ENCODE data around the gene VAMP4. TPM values are rescaled to one million over a fixed set of nuclear protein-coding genes. Genes with fewer than 3 reads are reported as not detected.
"Not testable (repeated sequence)": the region's sequence is repeated elsewhere in the genome, so short reads cannot be mapped to it uniquely, and the experiment has no call there.

Gene VAMP4
- total RNA-seq, 1 experiment from 2014 or later = 4.2 TPM

DNA sequence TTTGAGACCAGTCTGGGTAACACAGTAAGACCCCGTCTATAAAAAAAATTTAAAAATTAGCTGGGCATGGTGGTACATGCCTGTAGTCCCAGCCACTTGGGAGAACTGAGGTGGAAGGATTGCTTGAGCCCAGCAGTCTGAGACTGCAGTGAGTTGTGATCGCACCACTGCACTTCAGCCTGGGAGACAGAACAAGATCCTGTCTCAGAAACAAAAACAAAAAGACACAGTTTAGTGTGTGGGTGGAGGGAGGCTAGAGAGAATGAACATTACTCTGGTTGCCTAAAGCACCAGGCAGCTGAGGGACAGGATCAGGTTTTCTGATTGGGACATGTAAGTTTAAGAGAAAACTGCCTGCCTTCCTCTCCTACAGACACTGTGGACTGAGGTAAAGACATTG lies 42.3 kb downstream of the VAMP4 start:
- H3K4me1 Mint-ChIP-seq = peaks cover 3 to 4% of the 10 kb centered on the region in 2 experiments; a peak in 3 of 4 replicates
- H2BK5ac ChIP-seq (ENCODE audit: insufficient read length, low read length) = no peak overlapping the region
- no peak overlapping the region for H2AFZ ChIP-seq (ENCODE audit: low read length)
- H3K23ac ChIP-seq (ENCODE audit: insufficient read length, low read depth, low read length) = no peak overlapping the region
- H3K4me1 ChIP-seq (ENCODE audit: insufficient read depth, low read length) = no peaks in the 10 kb centered on the region
- no peak for TF ChIP-seq CTCF (conservative IDR thresholded peaks at IDR 0.05)
- H3K18ac ChIP-seq (ENCODE audit: insufficient read length, low read depth, low read length) = no peak overlapping the region
- no peak overlapping the region for H3T11ph ChIP-seq (ENCODE audit: low read length)
- H3K4me3 Mint-ChIP-seq = no peak overlapping the region
- no peak overlapping the region for H3K27ac ChIP-seq (ENCODE audit: insufficient read length, low read depth, low read length)
- H3K79me2 ChIP-seq (ENCODE audit: insufficient read depth, low read length) = no peaks in the 10 kb centered on the region
- no peak overlapping the region for H4K5ac ChIP-seq (ENCODE audit: insufficient read length, low read depth, low read length)
- no peak overlapping the region for H3K4me2 ChIP-seq (ENCODE audit: insufficient read depth, insufficient read length, low read length)
- peaks cover 18 to 25% of the 10 kb centered on the region in 2 experiments for H3K9me3 Mint-ChIP-seq
- no CpG with 5 or more reads among the region's 2 CpGs for WGBS (ENCODE audit: extremely low coverage, insufficient read length, low lambda C conversion rate)
- H3K27ac Mint-ChIP-seq = no peak overlapping the region
- H2BK15ac ChIP-seq (ENCODE audit: low read depth, low read length) = no peak overlapping the region
- no peak overlapping the region for H3K4ac ChIP-seq (ENCODE audit: low read depth, low read length)
- peaks cover 11 to 17% (median 13%) of the 10 kb centered on the region in 3 experiments for H3K36me3 Mint-ChIP-seq (ENCODE audit: insufficient read depth in 1 of 3, low read depth in 3 of 3)
- DNase-seq = no peak
- H2BK120ac ChIP-seq (ENCODE audit: low read depth, low read length, poor library complexity, severe bottlenecking) = no peak overlapping the region
- H2BK12ac ChIP-seq (ENCODE audit: insufficient read length, low read depth, low read length) = no peak overlapping the region
- no peak overlapping the region for H3K56ac ChIP-seq (ENCODE audit: insufficient read length, low read depth, low read length)
- no peaks in the 10 kb centered on the region for H3K27me3 ChIP-seq (ENCODE audit: insufficient read depth, low read length)
- H4K91ac ChIP-seq (ENCODE audit: insufficient read length, low read depth, low read length) = no peak overlapping the region
- H3K27me3 Mint-ChIP-seq (ENCODE audit: low read depth) = peaks cover 1% of the 10 kb centered on the region
- no peak overlapping the region for H3K14ac ChIP-seq (ENCODE audit: insufficient read depth, low read length)
- H2AK5ac ChIP-seq (ENCODE audit: insufficient read length, low read length) = no peak overlapping the region
- no peaks in the 10 kb centered on the region for H3K79me1 ChIP-seq (ENCODE audit: insufficient read depth, low read depth, low read length, poor library complexity, severe bottlenecking)
- H3K9ac ChIP-seq (ENCODE audit: extremely low read depth, insufficient read length, low read length) = no peak overlapping the region
- no peaks in the 10 kb centered on the region for H4K20me1 ChIP-seq (ENCODE audit: control insufficient read depth, insufficient read depth, insufficient read length)
- H4K8ac ChIP-seq (replicated peaks; ENCODE audit: insufficient read length, low read depth, low read length) = no peak overlapping the region
- H3K9me3 ChIP-seq (ENCODE audit: control insufficient read depth, low read depth, low read length) = peaks cover 8% of the 10 kb centered on the region
- H2BK20ac ChIP-seq (ENCODE audit: low read depth, low read length, poor library complexity, severe bottlenecking) = no peak overlapping the region
- no peaks in the 10 kb centered on the region for H3K23me2 ChIP-seq (ENCODE audit: insufficient read length, low read depth, low read length, poor library complexity, severe bottlenecking)

GRCh38 chr1:171695772-171696171 lies 46.1 kb downstream of the VAMP4 start:
- H3K4me3 Mint-ChIP-seq; H3K9me3 ChIP-seq (ENCODE audit: control insufficient read depth, low read depth, low read length); H4K20me1 ChIP-seq (ENCODE audit: control insufficient read depth, insufficient read depth, insufficient read length); H4K91ac ChIP-seq (ENCODE audit: insufficient read length, low read depth, low read length); H2AK5ac ChIP-seq (ENCODE audit: insufficient read length, low read length); H3K27ac ChIP-seq (ENCODE audit: insufficient read length, low read depth, low read length); DNase-seq; H3K56ac ChIP-seq (ENCODE audit: insufficient read length, low read depth, low read length); H3K23ac ChIP-seq (ENCODE audit: insufficient read length, low read depth, low read length); H2AFZ ChIP-seq (ENCODE audit: low read length); H3K79me1 ChIP-seq (ENCODE audit: insufficient read depth, low read depth, low read length, poor library complexity, severe bottlenecking); H2BK20ac ChIP-seq (ENCODE audit: low read depth, low read length, poor library complexity, severe bottlenecking); H3K14ac ChIP-seq (ENCODE audit: insufficient read depth, low read length); H3K27me3 Mint-ChIP-seq (ENCODE audit: low read depth); H2BK120ac ChIP-seq (ENCODE audit: low read depth, low read length, poor library complexity, severe bottlenecking); H2BK12ac ChIP-seq (ENCODE audit: insufficient read length, low read depth, low read length); H3K4me2 ChIP-seq (ENCODE audit: insufficient read depth, insufficient read length, low read length); H3K4me1 Mint-ChIP-seq; H4K5ac ChIP-seq (ENCODE audit: insufficient read length, low read depth, low read length); H3K4me1 ChIP-seq (ENCODE audit: insufficient read depth, low read length); H3K18ac ChIP-seq (ENCODE audit: insufficient read length, low read depth, low read length); H3K79me2 ChIP-seq (ENCODE audit: insufficient read depth, low read length); H3K23me2 ChIP-seq (ENCODE audit: insufficient read length, low read depth, low read length, poor library complexity, severe bottlenecking); H3K4ac ChIP-seq (ENCODE audit: low read depth, low read length); H3T11ph ChIP-seq (ENCODE audit: low read length); H2BK5ac ChIP-seq (ENCODE audit: insufficient read length, low read length); H3K27ac Mint-ChIP-seq; H2BK15ac ChIP-seq (ENCODE audit: low read depth, low read length); H3K27me3 ChIP-seq (ENCODE audit: insufficient read depth, low read length); H3K9ac ChIP-seq (ENCODE audit: extremely low read depth, insufficient read length, low read length); H4K8ac ChIP-seq (replicated peaks; ENCODE audit: insufficient read length, low read depth, low read length): not testable (repeated sequence)
- no CpG with 5 or more reads among the region's 14 CpGs for WGBS (ENCODE audit: extremely low coverage, insufficient read length, low lambda C conversion rate)
- peaks cover 13 to 17% (median 14%) of the 10 kb centered on the region in 3 experiments for H3K36me3 Mint-ChIP-seq (ENCODE audit: insufficient read depth in 1 of 3, low read depth in 3 of 3)
- peaks cover 29 to 37% of the 10 kb centered on the region in 2 experiments for H3K9me3 Mint-ChIP-seq
